Brain microvascular endothelial cell (primary cell): ENCODE data around the gene COLGALT1.

Experiments used
- DNase-seq: peaks from one replicate; pipeline ENCODE4 v3.0.0-alpha.2; 2020
- H3K27ac ChIP-seq: fragments of 250-450 bp; sonication (Bioruptor Pico); 2 replicates; pipeline ENCODE4 v1.5.1; 2020; ENCODE audit warnings: mild to moderate bottlenecking, moderate library complexity
- H3K27me3 ChIP-seq: fragments of 250-450 bp; sonication (Bioruptor Pico); replicated peaks from 2 replicates; pipeline ENCODE4 v1.5.1; 2020; ENCODE audit warnings: mild to moderate bottlenecking
- H3K36me3 ChIP-seq: fragments of 250-450 bp; sonication (Bioruptor Pico); replicated peaks from 2 replicates; pipeline ENCODE4 v1.5.1; 2020; ENCODE audit warnings: mild to moderate bottlenecking
- H3K4me3 ChIP-seq: 2 replicates; pipeline ENCODE4 v1.5.1; 2011; ENCODE audit warnings: low read depth, mild to moderate bottlenecking, control low read depth, low read length, moderate library complexity
- in situ Hi-C: cut with HindIII; loops from 2 replicates; pipeline ENCODE4 v1.10.0; 2017; ENCODE audit warnings: low sequenced_read_pairs, low pct_ligation_motif_present
- TF ChIP-seq, protein P1 (sequence below): IDR thresholded peaks from 2 replicates; pipeline ENCODE4 v1.5.1; 2011; ENCODE audit warnings: low read depth, mild to moderate bottlenecking, moderate library complexity, low read length, control low read depth, inconsistent platforms; ENCODE audit errors: missing control alignments

Gene COLGALT1

DNA sequence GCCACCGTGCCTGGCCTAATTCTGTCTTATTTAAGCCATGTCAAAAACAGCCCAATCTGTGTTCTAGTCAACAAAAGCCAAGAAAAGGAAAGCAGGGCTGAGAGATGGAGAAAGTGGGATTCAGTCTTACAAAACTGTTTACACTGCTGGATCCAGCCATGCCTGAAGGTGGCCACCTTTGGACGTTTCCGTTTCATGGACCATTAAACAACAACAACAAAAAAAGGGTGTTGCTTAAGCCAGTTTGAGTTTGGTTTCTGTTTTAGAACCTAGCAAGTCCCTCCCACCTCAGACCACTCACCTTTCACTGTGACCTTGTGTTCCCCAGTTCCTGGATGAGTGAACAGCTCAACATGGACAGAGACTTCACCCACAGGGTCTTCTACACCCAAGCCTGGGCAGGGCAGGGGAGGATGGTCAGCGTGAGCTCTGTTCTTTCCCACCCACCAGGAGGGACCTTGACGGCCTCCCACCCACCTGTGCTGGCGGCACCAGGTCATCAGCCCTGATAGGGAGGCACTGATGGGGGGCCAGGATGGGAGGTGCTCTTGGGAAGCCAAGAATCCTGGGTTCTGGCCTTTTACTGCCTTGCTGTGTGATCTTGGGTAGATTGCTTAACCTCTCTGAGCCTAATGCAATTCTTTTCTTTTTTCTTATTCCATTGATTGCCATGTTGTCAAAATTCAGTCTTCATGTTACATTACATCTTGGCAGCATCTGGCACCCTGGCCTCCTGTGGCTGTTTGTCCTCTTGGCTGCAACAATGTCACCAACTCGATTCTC, 56.2 kb downstream of the COLGALT1 start:
- in situ Hi-C loops = no loop called here
- TF ChIP-seq, protein P1, sequence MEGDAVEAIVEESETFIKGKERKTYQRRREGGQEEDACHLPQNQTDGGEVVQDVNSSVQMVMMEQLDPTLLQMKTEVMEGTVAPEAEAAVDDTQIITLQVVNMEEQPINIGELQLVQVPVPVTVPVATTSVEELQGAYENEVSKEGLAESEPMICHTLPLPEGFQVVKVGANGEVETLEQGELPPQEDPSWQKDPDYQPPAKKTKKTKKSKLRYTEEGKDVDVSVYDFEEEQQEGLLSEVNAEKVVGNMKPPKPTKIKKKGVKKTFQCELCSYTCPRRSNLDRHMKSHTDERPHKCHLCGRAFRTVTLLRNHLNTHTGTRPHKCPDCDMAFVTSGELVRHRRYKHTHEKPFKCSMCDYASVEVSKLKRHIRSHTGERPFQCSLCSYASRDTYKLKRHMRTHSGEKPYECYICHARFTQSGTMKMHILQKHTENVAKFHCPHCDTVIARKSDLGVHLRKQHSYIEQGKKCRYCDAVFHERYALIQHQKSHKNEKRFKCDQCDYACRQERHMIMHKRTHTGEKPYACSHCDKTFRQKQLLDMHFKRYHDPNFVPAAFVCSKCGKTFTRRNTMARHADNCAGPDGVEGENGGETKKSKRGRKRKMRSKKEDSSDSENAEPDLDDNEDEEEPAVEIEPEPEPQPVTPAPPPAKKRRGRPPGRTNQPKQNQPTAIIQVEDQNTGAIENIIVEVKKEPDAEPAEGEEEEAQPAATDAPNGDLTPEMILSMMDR = no peak

GRCh38 chr19:17614476-17614875, 59.0 kb downstream of the COLGALT1 start:
- in situ Hi-C loops = no loop called here
- H3K27ac ChIP-seq = no peak overlapping the region
- H3K27me3 ChIP-seq = no peaks in the 10 kb centered on the region
- no peak overlapping the region for H3K4me3 ChIP-seq
- H3K36me3 ChIP-seq = no peaks in the 10 kb centered on the region
- TF ChIP-seq, protein P1 = no peak
- no peak for DNase-seq

More for the DNA sequence above, 56.2 kb downstream of the COLGALT1 start:
- Histone ChIP-seq H3K27ac (no peak overlapping the region), H3K36me3 (no peaks in the 10 kb centered on the region), H3K27me3 (no peaks in the 10 kb centered on the region), H3K4me3 (no peak overlapping the region)
- DNase-seq = no peak

GRCh38 chr19:17615889-17616685, 60.6 kb downstream of the COLGALT1 start:
- TF ChIP-seq, protein P1 = no peak
- in situ Hi-C loops = no loop called here
- Histone ChIP-seq H3K27ac (no peak overlapping the region), H3K4me3 (no peak overlapping the region), H3K27me3 (no peaks in the 10 kb centered on the region), H3K36me3 (no peaks in the 10 kb centered on the region)
- DNase-seq = no peak

DNA sequence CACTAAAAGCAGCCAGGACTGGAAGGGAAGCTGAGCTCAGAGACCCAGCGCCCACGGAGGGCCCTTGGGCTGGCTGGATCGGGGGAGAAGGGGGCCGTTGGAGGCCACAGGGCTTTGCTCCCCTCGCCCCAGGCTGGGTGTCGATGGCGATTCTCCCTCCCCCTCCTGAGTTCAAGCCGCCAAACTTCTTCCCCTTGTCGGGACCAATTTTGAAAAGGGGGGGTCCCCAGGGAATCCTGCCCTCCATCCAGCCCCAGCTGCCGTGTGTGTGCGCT, 61.2 kb downstream of the COLGALT1 start:
- H3K27me3 ChIP-seq = no peaks in the 10 kb centered on the region
- no peak overlapping the region for H3K4me3 ChIP-seq
- no peaks in the 10 kb centered on the region for H3K36me3 ChIP-seq
- TF ChIP-seq, protein P1 = no peak
- DNase-seq = no peak
- in situ Hi-C loops = no loop called here
- no peak overlapping the region for H3K27ac ChIP-seq

DNA sequence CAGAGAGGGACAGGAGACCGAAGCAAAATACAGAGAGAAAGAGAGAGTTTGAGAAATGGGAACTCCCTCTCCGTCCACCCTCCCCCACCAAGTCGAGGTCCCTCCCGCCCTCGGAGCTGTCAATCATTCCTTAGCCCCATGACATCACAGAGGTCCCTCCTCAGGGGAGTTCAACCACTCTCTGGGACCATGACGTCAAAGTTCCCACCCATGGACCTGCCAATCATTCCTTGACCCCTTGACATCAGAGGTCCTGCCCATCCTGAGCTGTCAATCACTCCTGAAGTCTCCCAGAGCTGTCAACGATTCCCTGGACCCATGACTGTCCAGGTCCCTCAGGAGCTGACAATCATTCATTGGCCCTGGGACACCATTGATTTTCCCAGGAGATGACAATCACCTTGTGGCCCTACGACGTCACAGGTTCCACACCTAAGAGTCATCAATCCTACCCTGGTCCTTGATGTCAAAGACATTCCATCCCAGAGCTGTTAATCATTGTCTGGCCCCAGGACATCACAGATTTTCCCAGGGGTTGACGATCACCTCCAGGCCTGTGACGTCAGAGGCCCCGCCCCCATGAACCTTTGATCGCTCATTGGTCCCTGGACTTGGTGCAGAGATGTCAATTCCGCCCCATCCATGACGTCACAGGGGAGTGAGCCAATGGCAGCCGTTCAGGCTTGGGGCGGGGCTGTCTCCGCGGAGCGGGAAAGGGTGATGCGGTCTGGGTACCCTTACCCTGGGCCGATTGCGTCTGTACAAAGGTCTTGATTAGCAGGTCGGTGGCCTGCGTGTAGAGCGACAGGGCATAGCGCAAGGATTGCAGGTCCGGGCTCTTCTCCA, 61.7 kb downstream of the COLGALT1 start:
- no peaks in the 10 kb centered on the region for H3K27me3 ChIP-seq
- peak; percentile 11 for DNase-seq
- in situ Hi-C loops = no loop called here
- H3K36me3 ChIP-seq = no peaks in the 10 kb centered on the region
- TF ChIP-seq, protein P1 = no peak
- H3K27ac ChIP-seq = no peak overlapping the region
- H3K4me3 ChIP-seq = no peak overlapping the region
